ENCODE data around the gene AGR3.

AGR3 gene

DNA sequence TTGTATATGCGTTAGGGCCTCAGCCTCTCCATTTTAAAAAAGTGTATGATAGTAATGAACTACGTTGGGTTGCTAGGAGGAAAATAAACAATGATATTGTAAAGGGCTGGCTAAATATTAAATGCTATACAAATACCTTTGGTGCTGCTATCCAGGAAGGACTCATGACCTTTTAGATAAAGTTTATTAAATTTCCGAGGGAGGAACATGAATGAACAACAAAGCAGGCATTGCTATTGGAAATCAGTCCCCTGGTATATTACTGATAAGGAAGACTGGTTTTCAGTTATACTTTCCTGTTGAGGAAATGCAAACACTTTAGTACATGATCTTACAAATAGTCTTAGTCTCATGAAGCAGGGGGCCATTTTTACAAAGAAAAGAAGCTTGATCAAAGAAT is 59.8 kb downstream of the AGR3 start:
- DNase-seq = no peak

DNA sequence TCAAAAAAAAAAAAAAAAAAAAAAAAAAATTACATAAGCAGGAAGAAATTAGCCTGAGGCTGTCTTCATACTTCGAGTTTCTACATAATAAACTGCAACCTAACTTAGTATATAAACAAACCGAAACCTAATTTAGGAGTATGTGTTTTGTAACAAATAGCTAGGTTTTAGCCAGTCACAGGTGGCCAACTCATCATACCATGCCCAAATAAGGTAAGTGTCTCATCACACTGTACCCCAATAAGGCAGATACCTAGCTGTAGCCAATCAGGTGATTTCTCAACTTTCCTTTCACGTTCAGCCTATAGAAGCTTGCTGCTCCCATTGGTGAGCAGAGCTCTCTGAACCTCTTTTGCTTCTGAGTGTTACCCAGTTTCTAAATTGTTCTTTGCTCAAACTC is 63.1 kb downstream of the AGR3 start:
- DNase-seq = no peak

DNA sequence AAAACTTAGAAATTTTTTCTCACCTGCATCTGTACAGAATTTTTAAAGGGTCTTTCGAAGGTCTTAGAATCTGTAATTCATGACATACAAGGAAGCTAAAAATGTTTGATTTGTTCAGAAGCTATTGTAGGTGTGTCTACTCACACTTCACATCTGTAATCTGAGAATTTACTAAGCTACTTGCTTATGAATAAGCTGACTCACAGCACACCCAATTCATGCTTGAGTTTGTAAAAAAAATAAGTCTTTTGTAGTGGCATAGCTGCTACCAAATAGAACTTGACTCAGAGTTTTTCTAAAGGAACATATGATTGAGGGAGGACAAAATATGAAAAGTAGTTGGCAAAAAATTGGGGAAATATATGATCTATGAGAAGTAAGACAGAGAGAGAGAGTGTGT is 64.2 kb downstream of the AGR3 start:
- no peak for DNase-seq

DNA sequence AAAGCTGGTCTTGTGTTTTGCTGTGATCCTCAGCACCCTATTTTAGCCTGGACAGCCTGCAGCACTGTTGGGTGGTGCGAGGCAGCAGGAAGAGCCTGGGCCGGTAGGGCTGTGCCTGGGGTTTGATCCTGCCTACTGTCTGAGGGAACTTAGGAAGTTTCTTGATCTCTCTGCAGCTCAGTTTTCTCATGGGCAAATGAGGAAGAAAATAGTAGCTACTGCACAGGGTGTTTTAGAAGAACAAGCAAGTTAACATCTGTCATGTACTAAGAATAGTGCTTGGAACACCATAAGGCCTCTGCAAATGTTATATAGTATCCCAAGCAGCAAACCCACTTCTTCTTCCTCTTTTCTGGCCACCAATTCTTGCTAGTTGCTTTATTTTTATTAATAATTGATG is 65.0 kb downstream of the AGR3 start:
- no peak for DNase-seq

DNA sequence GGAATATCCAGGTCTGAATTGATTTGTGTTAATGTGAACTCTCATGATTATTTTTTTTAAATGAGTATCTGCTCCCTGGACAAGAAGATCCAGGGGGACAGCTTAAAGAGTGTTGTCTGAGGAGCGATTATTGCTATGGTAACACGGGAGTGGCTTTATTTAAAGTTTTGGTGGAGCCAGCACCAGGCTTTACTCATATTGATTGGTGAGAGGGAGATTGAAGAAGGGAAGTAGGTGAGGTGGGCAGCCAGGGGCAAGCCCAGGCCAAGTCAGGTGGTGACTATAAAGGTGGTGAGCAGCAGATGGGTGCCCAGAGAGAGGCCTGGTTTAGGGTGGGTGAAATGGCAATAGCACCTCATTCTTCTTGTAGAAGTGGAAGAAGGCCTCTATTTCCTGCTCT is 66.8 kb downstream of the AGR3 start:
- DNase-seq = no peak

DNA sequence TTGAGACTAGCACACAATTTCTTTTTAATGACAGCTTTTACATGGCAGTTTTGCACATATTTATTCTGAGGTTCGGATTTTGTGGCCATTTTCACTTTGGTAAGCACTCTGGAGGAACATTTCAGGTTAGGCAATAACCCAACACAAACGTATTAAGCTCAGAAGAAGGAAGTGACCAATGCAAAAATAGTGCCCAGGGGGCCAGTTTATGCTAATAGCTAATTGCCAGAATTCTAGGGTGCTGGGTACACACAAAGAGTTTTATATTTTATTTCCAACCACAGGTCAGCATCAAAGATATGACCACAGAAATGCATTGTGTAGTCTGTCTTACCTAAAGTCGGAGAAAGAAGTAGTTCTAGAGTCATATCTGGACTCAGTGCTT is 68.6 kb downstream of the AGR3 start:
- DNase-seq = no peak

DNA sequence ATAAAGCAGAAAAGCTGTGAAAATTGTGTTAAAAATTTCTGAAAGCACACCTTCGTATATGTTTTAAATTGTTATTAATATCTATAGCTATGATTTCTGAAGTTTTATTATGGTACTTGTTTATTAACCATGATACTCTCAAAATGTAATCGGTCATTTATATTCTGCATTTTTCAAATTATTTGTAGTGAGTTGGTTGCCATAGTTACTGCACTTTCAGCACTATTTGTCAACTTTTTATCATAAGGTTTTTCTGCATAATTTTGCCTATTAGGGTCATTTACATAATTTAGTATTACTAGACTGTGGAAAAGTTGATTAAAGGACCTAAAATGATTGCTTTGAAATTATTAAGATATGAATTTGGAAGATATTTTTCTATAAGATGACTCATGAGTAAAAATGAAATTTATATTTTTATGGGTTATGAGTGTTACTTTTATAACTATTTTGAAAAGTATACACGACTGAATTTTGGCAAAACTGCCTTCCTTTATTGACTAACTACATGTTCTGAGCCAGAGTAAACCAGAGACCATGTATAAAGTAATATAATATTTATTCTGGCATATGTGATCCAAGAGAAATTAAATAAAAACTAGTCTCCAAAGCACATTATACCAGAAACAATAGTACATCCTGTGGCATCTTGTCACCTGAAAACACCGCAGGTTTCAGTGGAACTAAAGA is 69.1 kb downstream of the AGR3 start:
- no peak for DNase-seq

DNA sequence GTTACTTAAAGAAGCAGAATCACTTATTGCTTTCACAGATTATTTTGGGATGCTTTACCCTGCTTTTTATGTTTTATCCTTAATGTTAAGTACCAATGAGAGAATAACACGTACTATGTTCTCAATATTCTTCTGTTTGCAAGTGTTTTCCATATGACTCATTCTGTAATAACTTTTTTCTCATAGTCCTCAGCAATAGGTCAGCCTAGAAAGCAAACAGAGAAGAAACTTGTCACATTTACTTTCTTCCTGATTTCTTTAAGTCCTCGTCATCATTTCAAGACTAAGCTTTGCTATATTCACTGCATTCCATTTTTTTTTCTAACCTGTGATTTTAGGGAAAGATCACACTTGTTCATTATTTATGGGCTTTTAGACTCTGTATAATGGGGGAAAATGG is 70.2 kb downstream of the AGR3 start:
- DNase-seq = no peak

DNA sequence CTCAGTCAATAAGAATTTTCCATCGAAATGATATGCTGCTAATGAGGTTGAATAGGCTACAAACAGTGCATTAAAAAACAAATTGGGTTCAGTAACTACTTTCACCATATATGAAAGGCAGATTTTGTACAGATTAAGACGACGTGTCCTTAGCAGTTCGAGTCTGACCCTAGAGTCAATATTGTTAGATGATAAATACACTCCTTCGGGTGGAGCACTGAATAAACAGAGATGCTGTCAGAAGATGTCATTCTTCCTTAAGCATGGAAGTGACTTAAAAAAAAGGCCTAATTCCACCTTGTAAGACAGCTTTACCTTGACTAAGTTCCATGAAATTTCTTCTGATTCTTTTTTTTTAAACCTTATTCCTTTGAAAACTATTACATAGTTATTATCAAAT is 71.2 kb downstream of the AGR3 start:
- DNase-seq = no peak

DNA sequence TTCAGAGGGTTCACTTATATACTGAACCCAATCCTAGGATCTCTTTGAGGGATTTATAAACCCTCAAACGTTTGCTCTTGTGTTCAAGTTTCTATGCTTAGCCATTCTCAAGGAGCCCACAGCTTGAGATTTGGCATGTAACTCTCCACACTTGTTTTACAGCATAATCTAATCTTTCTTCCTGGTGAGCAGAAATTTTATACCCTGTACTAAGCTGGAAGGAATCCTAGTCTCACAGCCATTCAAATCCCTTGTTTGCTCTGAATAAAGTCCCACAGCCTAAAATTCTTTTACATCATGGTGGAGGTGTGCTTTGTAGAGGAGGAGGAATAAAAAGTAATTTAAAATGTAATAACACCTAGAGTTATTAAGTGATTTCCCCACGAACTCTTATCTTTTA is 71.7 kb downstream of the AGR3 start:
- DNase-seq = no peak

Measured in retina (tissue), 1 donor.